ENCODE measurements around the gene PMM1.

Gene PMM1

DNA sequence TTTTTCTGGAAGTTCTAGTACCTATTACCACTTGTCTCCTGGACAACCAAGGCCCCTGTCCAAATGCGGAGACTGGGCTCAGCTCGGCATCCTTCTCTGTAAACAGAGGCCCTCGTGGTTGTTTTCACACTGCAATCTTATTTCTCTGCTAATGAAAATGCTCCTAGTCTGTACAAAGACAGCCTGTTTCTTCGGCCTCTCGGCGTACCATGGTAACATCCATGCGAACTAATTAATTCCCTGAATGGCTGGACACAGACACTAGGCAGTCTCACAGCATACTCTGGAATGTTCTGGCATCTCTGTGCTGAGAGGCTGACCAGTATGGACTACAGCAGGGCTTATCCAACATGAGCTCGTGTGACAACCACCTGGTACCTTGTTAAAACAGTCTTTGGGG is 51.1 kb downstream of the PMM1 start:
- no peak for DNase-seq (ENCODE audit: low read depth, low spot score)

DNA sequence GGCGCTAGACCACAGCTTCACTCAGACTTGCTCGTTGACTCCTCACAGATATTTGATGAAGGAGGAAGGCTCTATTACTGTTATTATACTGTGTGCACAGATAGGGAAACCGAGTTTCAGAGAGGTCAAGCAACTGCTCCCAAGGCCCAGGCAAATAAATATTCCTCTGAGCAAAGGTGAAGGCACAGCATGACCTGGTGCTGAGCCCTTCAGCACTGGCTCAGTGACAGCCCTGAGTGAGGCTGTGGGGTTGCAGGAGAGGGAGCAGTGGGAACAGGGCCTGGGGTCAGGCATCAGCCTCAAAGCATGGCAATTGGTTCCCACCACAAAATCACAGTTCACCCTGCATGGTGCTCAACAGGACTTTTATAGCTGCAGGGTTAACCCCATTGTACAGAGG is 52.4 kb downstream of the PMM1 start:
- DNase-seq (ENCODE audit: low read depth, low spot score) = no peak

DNA sequence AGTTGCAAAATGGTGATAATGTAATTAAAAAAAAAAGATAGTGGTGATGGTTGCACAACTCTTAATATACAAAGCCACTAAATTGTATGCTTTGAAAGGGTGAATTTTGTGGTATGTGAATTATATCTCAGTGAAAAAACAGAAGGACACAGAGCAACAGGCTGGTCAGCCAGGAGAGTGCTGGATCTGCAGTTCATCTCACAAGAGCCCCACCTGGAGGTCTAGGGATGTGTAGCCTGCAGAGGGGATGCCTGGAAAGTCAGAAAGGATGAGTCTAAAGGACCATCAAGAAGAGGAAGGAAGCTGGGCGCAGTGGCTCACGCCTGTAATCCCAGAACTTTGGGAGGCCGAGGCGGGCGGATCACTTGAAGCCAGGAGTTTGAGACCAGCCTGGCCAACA is 54.4 kb downstream of the PMM1 start:
- DNase-seq (ENCODE audit: low read depth, low spot score) = no peak

DNA sequence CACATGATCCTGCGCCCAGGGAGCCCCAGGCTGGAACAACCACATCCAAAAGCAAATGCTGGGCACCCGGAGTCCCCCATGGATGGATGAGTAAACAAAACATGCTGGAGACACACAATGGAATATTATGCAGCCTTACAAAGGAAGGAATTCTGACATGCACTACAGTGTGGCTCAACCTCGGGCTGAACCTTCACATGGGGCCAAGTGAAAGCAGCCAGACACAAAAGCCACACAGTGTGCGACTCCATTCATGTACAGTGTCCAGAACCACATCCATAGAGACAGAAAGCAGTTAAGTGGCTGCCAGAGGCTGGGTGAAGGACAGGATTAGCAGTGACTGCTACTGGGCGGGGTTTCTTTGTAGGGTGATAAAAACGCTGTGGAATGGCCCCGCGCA is 55.4 kb downstream of the PMM1 start:
- DNase-seq (ENCODE audit: low read depth, low spot score) = no peak

DNA sequence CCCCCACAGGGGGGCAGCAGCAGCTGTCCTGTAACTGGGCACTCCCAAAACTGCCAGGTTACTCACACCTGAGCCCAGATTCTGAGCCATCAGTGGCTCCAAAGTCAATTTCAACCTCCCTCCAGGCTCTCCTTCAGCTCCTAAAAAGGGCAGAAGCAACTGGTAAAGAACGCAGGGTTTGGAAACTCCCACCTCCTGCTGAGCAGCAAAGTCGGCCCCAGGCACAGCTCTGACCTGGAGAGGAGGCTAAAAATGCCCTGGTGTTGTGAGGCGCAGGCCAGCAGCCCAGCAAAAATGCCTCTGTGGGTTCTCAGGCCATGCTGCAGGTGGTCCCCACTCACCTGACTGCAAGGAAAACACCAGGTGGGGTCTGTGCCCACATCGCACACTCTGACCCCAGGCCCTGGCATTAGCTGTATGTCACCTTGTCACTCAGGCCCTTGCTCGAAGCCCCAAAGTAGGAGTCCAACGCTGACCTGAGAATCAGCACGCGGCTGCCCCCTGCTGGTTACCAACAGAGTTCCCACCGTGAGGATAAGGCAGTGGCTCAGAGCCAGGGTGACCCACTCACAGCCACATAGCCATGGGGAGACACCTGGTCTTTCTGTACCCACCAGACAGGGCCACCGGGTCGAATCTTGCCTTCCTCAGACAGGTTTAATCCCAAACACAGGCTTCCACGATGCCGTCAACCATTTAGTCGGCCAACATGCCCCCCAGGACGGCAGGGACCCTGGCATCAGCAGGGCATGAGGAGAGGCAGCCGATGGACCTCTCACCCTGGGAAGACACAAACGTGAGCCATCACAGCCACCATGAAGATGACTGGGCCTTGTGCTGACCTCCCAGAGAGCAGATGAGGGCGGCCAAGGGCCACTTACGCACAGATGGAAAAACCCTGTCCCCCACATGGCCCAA is 56.5 kb downstream of the PMM1 start:
- DNase-seq (ENCODE audit: low read depth, low spot score) = no peak

GRCh38 chr22:41531715-41532477 is 57.7 kb downstream of the PMM1 start:
- no peak for DNase-seq (ENCODE audit: low read depth, low spot score)

DNA sequence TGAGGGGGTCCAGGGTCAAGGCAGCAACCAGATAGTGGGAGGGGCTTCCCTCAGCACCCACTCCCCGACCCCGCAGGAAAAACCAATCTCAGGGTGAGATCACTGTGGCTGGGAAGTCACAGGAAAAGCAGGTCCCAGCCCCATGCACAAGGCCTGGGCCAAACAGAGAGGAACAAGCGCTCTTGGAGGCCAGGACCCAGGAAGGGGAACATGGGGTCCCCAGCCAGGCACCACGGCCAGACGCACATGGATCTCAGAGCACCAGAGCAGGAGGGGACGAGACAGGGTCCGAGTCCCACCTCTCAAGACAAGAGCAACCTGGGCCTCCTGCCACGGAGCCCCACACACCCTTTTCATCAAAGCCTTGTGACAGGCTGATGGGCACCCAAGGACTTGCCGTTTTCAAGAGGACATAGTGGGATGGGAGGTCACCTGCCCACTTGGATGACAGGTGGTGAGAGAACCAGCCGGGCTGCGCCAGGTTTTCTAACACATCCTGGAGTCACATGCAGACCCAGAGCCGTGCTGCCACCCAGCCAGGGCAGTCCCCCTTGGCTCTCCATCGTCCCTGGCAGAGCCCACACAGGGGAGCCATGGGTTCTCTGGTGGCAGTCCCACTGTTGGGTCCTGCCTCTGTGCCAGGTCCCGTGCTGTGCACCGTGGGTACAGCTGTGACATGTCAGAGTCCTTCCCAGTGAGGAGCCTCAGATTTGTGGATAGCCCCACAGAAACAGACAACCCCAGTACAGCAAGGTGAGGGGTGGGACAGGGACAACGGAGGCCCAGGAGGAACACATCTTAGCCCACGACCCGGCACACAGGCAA is 58.5 kb downstream of the PMM1 start:
- DNase-seq (ENCODE audit: low read depth, low spot score) = no peak

DNA sequence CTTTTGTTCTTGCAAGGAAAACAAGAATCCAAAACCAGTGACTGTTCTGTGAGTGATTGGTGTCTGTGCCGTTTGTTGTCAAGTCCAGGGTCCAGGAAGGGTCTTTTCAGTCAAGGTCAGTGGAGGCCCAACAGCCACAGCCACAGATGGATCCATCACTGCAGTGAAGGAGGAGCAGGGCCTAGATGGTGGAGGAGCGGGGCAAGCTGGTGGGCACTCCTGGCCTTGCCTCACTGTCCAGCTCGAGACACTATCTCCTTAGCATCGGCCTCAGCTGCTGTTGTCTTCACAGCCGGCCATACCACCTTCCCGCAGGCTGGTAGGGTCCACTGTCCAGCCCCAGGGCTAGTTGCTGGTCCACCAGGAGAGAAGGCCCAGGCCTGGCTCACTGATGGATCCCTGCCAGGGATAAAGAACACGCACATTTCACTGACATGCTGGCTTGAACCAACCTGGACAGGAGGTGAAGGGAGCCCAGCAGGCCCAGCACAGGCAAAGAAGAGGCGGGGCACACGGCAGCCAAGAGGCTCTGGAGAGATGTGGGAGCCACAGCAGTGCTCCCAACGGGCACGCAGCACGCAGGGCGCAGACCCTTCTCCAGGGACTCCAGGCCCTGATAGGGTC is 60.6 kb downstream of the PMM1 start:
- DNase-seq (ENCODE audit: low read depth, low spot score) = no peak

- no peak for DNase-seq (ENCODE audit: low read depth, low spot score)
Observed at GRCh38 chr22:41528132-41528766, 61.4 kb downstream of the PMM1 start.

Measured in brain pericyte (primary cell).